IPS DF 4.7 (cell line): ENCODE measurements around the gene RASA3.

Experiments used
- DNase-seq: peaks from one replicate; pipeline ENCODE4 v3.0.0-alpha.2; 2013; ENCODE audit warnings: low spot score; ENCODE audit errors: extremely low read depth

The RASA3 gene

DNA sequence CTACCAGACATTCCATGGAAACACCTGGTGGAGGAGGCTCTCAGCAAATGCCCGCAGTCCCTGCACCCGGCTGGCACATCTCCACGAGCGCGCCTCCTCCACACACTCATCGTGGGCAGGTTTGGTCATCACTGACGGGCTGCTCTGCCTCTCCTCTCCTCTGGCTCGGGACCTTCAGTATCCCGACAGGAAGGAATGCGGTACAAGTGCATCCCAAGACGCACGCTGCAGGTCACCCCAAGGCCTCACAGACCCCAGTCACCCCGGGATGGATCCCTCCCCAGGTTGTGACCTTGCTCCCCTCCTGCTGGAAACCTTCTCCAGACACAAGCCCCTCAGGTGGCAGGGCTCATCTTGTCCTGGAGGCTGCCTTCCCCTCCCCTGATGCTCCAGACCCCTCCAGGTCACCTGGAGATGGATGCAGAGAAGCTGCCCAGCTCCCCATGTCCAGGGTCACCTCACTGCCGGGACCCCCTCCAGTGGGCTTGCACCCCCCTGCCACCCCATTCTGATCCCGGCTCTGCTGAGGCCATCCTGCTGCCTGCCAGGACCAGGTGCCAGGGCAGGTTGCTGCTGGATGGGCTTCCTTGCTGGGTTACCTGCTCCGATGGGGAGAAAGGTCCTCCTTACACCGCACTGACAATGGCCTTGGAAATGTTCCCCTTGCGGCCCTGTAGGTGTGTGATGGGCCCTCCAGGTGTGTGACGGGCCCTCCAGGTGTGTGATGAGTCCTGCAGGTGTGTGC, 188.4 kb downstream of the RASA3 start:
- no peak for DNase-seq

DNA sequence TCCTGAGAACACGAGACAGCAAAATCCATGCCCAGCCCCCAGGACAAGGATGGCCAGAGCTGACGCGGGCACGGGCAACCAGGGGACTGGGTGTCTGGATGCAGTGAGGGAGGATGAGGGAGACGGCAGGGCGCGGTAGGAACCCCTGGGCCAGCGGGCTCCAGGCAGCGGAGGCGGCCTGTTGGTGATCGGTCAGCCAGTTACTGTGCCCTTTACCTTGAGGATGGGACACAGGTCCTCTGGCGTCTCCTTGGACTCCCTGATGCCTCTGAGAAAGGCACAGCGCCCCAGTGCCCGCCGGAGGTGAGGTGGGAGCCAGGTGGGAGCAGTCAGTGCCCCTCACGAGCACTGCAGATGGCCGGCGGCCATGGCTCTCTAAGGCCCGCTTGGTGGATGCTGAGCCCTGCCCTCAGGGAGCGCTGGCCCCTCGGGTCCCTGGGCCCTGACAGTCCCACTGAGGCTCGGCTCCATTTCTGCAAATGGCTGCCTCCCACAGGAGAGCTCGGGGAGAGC, 189.8 kb downstream of the RASA3 start:
- no peak for DNase-seq

- DNase-seq = no peak
Measured at GRCh38 chr13:113941571-113942191, 190.7 kb downstream of the RASA3 start.

DNA sequence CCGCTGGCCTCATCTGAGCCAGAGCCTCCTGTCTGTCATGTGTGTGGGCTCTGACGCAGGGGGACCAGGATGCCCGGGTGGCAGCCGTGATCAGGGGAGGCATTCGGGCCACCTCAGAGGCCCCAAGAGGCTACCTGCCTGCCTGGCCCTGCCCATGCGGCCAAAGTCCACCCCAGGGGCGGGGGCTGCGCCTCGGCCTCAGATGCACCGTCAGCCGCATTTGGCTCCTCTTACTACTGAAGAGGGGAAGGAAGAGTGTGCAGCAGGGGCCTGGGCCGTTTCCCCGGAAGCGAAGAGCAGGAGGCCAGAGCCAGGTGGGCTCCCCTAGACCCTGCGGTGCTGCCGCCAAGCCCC, 192.5 kb downstream of the RASA3 start:
- DNase-seq = no peak

- DNase-seq = no peak
Measured at GRCh38 chr13:113939129-113939943, 193.1 kb downstream of the RASA3 start.

GRCh38 chr13:113938716-113939115, 193.7 kb downstream of the RASA3 start:
- DNase-seq = no peak

- no peak for DNase-seq
Measured at GRCh38 chr13:113938246-113938645, 194.2 kb downstream of the RASA3 start.

DNA sequence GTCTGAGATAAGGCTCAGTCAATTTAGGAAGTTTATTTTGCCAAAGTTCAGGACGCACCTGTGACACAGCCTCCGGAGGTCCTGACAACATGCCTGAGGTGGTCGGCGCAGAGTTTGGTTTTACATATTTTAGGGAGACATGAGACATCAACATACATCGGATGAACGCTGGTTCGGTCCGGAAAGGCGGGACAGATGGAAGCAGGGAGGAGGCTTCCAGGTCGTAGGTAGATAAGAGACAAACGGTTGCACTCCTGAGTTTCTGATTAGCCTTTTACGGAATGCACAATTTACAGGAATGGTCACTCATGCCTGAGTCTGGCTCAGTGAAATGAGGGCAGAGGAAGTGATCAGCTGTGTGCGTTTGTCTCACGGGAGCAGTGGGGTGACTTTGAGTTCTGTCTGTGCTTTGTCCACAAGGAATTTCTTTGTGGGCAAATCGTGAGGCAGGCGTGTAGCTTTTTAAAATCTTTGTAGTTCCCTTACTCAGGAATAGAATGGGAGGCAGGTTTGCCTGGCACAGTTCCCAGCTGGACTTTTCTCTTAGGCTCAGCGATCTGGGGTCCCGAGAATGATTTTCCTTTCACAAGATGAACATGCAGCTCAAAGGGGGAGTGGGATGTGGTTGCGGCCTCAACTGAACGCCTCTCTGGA, 194.8 kb downstream of the RASA3 start:
- DNase-seq = no peak

DNA sequence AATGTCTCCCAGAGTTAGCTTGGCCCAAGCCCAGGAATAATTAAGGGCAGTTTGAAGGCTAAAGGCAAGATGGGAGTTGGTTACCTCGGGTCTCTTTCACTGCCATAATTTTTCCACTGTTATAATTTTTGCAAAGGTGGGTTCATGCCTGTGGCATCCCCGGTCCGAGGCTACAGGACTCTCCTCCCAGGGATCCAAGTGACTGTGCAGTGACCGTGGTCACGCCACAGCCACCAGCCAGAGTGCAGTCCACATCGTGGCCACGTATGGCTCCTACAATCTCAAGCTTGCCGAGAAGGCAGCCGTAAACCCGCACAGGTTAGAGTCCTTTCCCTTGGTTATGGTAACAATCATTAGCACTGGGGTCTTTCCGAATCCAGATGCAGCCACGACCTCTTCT, 195.3 kb downstream of the RASA3 start:
- DNase-seq = no peak

GRCh38 chr13:113936166-113936965, 196.1 kb downstream of the RASA3 start:
- no peak for DNase-seq

DNA sequence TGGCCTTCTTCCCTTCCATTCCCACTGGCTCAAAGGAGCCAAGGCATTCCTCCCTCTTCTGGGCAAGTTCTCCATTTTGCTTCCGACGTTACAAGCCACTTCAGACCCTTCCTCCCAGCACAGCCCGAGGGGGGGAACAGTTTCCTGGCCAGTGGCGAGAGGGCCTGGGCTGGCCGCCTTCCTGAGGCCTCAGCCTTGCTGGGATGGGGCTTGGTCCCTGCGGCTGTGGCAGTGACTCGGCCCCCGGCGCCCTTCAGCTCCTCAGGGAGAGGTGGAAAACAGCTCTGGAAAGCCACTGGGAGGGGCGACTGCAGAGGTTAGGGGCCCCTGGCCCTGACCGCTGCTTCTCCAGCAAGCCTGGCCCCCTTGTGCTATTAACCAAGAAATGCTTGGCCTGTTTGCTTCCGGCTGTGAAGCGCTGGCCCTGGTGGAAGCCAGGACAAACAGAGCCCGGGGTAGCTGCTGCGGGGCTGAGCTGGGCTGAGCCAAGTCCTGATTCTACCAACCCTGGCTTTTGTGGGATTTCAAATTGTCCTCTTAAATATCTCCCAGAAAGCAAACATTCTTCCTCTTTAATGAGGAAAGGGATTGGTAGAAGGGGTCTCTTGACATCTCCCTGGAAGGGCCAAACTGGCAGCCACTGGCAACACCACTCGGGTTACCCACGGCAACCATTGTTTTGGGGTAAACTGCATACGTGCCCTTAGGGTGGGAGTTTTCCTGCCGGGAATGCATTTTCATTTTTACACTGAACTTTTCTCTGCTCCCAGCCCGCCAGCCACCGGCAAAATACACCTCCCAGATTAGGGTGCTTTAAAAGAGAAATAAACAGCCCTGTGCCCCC, 197.2 kb downstream of the RASA3 start:
- no peak for DNase-seq

GRCh38 chr13:113934576-113934975, 197.8 kb downstream of the RASA3 start:
- no peak for DNase-seq

GRCh38 chr13:113933901-113934300, 198.5 kb downstream of the RASA3 start:
- no peak for DNase-seq

DNA sequence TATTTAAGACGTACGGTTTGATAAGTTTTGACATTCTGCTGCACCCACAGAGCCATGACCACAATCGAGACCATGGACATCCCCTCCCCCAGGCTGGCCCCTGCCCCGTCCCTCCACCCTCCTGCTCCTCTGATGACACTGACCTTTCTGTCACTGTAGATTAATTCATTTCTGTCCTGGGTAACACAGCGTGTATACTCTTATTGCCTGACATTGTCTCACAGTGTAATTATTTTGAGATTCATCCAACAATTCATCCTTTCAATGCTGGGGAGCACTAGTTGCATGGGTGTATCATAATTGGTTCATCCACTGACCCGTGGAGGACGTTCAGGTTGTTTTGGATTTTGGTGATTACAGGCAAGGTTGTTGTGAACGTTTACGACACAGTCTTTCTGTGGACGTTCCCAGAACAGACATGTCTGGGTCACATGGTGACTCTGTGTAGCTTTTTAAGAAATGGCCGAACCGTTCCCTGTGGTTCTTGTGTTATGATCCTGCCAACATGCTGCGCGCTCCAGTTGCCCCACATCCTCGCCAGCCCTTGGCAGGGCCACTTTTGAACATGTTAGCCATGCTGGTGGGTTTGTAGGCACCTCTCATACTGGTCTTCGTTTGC, 200.5 kb downstream of the RASA3 start:
- DNase-seq = no peak

DNA sequence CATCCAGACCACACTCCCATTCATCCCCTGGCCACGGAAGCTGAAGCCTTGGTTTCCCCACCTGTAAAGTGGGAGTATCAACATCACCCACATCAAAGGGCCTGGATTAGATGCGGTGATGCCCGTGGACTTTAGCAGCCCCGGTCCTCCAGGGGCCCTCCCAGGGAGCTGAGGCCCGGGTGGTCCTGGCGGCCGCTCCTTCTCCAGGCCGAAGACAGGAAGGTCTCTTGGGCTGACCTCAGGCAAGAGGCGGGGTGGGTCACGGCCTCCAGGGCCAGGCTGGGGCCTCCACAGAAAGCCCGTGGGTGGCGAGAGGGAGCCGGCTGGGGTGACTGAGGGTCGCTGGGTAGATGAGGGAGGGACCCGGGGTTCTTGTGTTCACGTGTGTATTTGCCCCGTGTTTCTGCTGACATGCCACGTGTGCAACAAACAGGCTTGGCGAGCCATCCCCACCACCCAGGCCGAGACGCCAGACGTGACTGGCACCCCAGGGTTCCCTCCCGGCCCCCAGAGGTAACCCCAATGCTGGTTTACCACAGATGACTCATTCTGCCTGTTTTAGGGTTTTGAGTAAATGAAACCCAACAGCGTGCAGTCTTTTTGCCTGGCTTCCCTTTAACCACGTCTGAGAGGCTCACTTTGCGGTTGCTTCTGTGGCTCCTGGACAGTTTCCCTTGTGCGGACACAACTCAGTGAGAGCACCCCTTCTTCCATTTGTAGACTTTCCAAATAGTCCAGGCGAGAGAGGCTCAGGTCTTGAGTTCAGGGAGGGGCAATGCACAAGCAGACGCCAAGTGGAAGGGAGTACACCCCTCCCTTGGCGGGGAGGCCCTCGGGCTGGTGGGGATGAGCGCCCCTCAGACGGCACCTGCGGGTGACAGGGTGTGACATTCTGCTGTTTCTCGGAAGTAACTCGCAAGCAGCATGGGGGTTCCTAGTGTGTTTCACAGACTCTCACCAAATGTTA, 201.5 kb downstream of the RASA3 start:
- no peak for DNase-seq

DNA sequence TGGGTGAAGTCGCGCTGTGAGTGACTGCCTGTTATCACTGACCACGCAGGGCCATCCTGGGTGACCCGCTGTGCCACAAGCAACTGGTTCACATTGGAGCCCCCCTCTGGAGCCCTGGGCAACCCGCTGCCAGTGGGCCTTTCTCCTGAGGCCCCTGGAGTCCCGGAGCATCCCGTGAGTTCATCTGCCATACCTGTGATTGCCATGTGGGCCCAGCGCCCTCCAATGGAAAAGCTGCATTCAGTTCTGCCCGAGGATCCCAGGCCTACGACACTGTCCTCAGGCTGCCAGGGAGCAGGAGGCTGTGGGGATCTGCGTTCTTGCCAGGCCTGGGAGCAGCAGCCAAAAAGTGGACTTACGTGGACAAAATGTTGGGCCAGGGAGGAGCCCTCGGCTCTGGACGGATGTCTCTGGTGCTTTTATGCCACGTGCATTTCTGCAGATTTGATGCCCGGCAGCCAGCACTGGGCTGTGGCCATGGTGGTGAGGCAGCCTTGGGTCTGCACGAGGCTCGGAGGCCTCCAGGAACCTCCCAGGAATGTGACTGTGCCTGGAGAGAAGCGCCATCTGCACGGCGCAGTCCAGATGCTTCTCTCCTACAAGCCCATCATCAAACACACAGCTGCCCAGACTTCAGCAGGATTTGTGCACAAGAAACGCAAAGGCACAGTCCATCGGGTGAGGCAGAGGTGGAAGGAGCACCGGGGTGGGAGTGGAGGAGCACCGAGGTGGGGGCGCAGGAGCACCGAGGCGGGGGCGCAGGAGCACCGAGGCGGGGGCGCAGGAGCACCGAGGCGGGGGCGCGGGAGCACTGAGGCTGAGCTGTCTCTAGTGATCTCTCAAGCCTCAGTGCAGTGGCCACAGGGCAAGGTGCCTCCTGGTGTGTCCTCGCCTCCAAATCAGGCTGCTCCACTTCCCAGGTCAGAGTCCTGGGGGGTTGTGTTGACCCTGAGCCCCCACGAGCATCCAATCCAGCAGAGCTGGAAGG, 202.5 kb downstream of the RASA3 start:
- DNase-seq = no peak
